Epithelial cell of alveolus of lung (primary cell): Measurements from ENCODE around the gene CYP2A6. TPM values are rescaled to one million over a fixed set of nuclear protein-coding genes. Genes with fewer than 3 reads are reported as not detected.

Source experiments
- total RNA-seq: library from RNA; depleted of rRNA; stranded (reverse); fragments of >200 nt; gene quantifications from 2 replicates; pipeline ENCODE4 v1.2.1, GENCODE V29; 2015

The CYP2A6 gene, protein sequence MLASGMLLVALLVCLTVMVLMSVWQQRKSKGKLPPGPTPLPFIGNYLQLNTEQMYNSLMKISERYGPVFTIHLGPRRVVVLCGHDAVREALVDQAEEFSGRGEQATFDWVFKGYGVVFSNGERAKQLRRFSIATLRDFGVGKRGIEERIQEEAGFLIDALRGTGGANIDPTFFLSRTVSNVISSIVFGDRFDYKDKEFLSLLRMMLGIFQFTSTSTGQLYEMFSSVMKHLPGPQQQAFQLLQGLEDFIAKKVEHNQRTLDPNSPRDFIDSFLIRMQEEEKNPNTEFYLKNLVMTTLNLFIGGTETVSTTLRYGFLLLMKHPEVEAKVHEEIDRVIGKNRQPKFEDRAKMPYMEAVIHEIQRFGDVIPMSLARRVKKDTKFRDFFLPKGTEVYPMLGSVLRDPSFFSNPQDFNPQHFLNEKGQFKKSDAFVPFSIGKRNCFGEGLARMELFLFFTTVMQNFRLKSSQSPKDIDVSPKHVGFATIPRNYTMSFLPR
- not detected in 2 replicates for total RNA-seq

DNA sequence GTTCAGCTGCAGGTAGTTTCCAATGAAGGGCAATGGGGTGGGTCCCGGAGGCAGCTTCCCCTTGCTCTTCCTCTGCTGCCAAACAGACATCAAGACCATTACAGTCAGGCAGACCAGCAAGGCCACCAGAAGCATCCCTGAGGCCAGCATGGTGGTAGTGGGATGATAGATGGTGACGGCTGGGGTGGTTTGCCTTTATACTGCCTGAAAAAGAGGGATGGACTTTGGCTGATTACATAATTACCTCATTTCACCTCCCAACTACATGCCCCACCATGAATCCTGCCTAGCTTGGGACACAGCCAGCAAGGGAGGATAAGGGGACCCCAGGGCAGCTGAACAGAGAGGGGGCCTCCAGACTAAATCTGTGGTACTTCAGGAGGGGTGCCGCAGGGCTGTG, at the start of gene CYP2A6:
Gene CYP2A6, minus strand, starts transcription at position 171 of the 400 bp plus-strand sequence. Its CDS starts 21 bp downstream, at position 150.

GRCh38 chr19:40882062-40882461, 31.8 kb upstream of the CYP2A6 start, which contains the start of gene CYP2A7:
TSS of gene CYP2A7 (minus strand) at chr19:40882231. CDS start at chr19:40882210, 21 bp downstream.

DNA sequence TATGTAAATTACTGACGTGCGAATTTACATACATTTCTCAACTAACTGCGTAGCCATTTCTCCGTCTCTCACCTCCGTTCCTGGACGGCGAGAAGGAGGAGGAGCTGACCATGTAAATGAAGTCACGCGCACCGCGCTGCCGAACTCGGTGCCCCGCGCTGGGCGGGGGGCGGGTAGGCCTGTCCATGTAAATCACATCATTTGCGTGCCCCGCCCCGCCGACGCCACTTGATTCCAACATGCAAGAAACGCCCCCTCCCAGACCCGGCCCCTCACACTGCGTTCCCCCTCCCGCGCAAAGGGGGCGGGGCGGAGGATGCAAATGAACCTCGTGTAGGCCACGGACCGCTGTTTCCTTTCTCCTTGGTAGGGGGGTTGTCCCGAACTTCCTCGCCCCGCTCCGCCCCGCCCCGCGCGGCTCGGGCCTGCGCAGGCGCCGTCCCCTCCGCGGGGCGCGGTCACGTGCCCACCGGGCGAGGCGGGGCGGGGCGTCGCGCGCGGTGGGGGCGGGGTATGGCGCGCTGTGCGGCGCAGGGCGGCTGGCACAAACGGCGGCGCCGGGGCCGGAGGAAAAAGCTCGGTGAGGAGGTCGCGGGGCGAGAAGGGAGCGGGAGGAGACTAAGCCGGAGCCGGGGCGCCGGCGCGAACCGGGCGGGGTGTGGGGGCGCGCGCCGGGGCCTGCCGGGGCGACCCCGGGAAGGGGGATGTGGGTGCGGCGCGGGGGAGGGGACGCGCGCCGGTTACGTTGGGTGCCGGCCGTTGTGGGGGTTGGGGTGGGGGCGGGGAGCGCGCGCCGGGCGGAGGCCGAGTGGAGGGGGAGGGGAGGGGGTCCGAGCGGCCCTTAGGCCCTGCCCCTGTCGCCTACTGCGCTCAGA, 51.3 kb downstream of the CYP2A6 start, which contains the start of gene EGLN2:
Gene EGLN2, plus strand, starts transcription at position 509 of the 875 bp plus-strand sequence. CDS start 1,382 bp downstream, outside the sequence.

Other genes starting within 250 kb of the CYP2A6 start
- 78.5 and 278 TPM in 2 replicates for gene LTBP4, start 249.1 kb downstream of the CYP2A6 start, total RNA-seq
- 32.6 and 45.3 TPM in 2 replicates for gene NUMBL, start 159.8 kb downstream of the CYP2A6 start, total RNA-seq
- gene COQ8B, start 133.6 kb downstream of the CYP2A6 start, total RNA-seq: 23.7 and 48.1 TPM in 2 replicates
- 13.7 and 19.3 TPM in 2 replicates for gene ITPKC, start 133.3 kb downstream of the CYP2A6 start, total RNA-seq
- 2.2 and 11.3 TPM in 2 replicates for gene ACTMAP, start 100.0 kb downstream of the CYP2A6 start, total RNA-seq
- 132 and 154 TPM in 2 replicates for gene SNRPA, start 99.2 kb downstream of the CYP2A6 start, total RNA-seq
- gene MIA, start 74.9 kb downstream of the CYP2A6 start, total RNA-seq: 1.8 TPM in 1 of 2 replicates, not detected in the other
- 15.6 and 25.0 TPM in 2 replicates for gene RAB4B, start 72.2 kb downstream of the CYP2A6 start, total RNA-seq
- 82.5 and 89.2 TPM in 2 replicates for gene EGLN2, start 51.3 kb downstream of the CYP2A6 start, total RNA-seq
- not detected in 2 replicates for gene CYP2A7, start 31.8 kb upstream of the CYP2A6 start, total RNA-seq
- not detected in 2 replicates for gene CYP2B6, start 140.8 kb upstream of the CYP2A6 start, total RNA-seq
- not detected in 2 replicates for gene CYP2A13, start 238.0 kb upstream of the CYP2A6 start, total RNA-seq